ENCODE data around the gene ILDR1.

ILDR1 gene

DNA sequence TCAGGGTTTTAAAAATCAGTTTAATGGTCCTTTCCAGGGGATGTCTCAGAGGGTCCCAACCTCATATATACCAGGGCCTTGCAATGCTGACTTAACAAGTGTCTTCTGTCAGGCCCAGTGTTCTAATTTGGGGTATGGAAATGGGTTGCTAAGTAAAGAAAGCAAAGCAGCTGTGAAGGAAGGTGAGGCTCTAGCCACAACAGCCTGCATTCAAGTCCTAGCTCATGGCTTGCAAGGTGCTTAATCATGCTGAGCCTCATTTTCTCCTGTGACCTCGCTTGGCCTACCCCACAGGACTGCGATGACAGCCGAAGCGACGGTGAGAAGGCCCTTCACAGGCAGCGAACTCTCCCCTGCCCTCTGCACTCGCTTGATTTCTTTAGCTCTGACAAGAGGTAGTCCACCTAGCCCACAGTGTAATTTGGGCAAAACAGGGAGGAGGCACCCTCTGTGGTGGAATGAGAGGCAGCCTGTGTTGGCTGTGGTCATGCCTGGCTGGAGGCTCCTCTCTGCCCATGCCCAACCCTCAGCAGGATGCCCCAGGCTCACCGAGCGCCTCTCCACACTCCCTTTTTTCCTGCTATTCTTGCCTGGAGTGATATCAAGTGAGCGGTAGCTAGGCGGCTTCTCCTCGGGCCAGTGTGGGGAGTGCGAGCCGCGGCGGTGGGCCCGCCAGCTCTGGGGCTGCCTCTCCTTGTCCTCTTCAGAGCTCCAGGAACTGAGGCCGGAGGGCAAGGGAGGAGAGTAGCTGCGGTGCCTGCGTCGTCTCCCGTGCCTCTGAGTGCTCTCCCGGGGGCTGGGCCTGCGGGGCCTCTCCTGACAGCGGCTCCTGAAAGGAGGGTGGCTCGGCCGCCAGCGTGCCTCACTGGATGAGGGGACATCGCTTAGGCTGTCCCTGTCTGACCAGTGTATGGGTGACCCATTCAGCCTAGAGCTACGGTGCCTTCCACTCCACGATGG lies 29.2 kb downstream of the ILDR1 start:
- DNase-seq (ENCODE audit: low spot score) = no peak

DNA sequence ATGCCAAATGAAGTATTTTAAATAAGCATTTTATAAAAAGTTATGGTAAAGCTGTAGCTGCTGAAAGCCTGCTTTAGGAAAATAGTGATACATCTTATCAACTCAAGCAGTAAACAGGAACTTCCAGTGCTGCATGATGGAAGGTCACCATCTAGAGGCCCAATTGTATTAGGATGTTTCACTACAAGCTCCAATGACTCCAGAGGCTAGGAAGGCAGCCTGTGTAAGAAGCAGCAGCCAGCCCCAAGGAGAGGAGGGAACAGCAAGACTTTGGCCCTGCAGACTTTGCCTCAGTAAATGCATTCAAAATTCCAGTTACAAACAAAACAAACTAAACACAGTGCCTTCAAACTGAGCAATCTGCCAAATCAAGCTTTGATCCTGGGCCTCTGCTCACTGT lies 32.1 kb downstream of the ILDR1 start:
- DNase-seq (ENCODE audit: low spot score) = peak; percentile 34

DNA sequence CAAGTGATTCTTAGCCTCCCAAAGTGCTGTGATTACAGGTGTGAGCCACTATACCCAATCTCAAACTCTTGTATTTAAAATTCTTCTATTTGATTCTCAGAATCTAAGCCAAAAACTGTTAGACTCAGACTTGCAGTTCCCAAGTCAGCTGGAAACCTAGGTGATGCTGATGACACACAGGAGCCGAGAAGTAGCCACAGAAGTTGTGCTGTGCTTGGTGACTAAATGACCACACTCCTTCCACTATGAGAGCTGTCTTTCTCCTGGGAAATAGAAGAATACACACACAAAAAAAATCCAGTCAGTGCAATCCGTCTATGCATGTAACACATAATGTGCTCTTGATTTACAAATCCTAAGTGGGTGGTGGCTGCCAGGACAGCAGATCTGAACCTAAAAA lies 33.9 kb downstream of the ILDR1 start:
- peak; percentile 19 for DNase-seq (ENCODE audit: low spot score)

DNA sequence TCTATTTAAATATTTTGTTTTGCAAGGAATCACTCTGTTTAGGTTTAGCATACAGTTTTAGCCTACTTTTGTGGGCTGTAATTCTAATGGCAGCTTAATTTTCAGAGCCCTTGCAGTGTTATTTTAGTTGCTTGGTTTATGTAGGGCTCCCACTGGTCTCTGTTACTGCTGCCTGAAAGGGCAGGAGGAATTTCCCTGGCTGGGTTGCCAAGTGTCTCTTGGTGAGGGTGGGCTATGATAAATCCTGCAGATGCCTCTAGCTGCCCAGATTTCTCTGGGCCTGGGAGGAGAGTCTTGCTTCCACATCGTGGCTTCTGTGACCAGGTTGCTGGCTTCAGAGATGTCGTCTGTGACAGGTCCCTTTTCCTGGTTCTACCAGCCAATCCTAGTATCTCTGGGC lies 36.2 kb downstream of the ILDR1 start:
- no peak for DNase-seq (ENCODE audit: low spot score)

DNA sequence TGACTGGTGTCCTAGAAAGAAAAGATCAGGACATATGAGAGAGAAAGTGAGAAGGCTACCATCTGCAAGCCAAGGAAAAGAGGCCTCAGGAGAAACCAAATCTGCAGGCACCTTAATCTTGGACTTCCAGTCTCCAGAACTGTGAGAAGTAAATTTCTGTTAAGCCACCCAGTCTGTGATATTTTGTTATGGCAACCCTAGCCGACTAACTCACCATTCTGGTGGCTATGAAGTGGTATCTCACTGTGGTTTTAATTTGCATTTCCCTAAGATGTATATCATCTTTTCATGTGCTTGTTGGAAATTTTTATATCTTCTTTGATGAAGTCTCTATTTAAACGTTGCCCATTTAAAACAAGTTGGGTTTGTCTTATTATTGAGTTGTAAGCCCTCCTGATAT lies 40.6 kb downstream of the ILDR1 start:
- no peak for DNase-seq (ENCODE audit: low spot score)

DNA sequence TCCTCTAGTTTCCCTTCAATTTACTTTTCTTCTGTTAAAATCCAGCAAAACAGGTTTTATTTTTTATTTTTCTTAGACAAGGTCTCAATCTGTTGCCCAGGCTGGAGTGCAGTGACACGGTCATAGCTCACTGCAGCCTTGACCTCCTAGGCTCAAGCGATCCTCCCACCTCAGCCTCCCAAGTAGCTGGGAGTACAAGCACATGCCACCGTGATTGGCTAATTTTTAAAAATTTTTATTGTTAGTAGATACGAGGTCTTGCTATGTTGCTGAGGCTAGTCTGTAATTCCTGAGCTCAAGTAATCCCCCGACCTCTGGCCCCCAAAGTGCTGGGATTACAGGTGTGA lies 41.6 kb downstream of the ILDR1 start:
- no peak for DNase-seq (ENCODE audit: low spot score)

DNA sequence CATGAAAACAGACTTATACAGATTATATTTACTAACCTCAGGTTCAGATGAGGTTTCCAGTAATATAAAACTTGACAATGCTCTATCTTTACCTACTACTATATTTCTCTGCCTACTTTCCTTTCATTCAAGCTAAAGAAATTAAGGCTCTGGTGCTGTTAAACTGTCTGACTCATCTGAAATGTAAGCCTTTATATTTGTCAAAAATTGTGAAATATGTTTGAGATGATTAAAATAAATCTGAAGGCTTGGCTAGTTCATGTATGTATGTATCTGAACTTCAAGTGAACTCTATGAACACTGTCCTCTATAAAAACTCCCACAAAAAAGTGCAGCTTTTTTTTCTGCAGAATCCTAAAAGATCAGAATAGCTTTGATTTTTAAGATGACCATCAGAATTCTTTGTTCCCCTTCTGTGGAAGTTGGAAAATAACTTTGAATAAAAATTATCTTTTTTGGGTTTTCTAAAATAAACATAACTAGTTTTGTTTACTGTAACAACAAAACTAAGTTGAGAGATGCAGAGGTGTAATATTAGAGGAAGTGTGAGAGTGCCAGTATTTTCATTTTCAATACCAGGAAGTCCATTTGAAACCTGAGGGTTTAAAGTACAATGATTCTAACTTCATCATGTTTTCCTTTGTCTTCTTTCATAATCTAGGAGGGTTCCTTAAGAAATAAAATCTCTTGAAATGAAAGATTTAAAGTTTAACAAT lies 42.2 kb downstream of the ILDR1 start:
- DNase-seq (ENCODE audit: low spot score) = no peak

DNA sequence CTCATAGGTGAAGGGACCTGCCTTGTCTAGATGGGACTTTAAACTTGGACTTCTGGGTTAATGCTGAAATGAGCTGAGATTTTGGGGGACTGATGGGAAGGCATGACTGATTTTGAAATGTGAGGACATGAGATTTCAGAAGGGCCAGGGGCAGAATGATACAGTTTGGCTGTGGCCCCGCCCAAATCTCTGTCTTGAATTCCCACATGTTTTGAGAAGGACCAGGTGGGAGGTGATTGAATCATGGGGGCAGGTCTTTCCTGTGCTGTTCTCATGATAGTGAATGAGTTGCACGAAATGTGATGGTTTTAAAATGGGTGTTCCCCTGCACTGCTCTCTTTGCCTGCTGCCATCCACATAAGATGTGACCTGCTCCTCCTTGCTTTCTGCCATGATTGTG lies 42.8 kb downstream of the ILDR1 start:
- no peak for DNase-seq (ENCODE audit: low spot score)

DNA sequence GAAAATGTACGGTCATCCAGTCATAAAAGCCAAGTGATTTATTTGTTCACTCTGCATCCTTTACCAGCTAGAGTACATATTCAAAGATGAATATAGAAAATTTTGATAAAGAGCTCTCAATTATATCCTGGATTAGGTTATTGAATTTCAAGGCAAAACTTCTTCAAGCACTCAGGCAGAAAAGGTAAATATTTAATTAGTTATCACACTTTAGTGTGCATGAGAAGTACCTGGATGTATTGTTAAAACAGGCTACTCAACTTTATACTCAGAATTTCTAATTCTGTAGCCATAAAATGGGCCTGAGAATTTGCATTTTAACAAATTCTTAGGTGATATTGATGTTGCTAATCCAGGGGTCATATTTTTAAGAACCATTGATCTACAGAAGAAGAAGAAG lies 45.3 kb downstream of the ILDR1 start:
- DNase-seq (ENCODE audit: low spot score) = no peak

DNA sequence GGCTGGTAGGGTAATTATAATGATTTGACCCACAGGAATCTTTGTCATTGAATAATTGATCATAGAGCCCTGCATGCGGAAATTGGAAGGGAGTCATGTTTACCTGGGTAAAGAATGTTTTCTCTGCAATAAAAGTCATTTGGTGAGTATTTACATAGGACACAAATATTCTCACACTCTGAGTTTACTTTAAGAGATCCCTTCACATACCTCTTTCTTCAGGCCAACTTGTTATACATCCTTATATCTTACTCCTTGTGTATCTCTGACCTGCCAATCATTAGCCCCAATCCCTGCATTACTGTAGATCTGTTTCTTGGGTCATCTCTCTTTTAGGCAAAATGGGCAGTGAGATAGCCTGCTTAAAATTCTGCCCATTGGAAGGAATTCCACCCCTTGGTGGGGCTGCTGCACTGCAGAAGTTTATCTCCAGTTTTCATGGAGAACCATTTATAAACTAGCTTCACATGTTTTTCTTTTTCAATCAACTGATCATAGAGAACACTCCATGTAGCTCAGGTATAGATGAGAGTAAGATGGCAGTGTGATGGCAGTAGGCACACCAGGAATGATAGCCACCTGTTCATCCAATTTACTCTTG lies 46.2 kb downstream of the ILDR1 start:
- no peak for DNase-seq (ENCODE audit: low spot score)

DNA sequence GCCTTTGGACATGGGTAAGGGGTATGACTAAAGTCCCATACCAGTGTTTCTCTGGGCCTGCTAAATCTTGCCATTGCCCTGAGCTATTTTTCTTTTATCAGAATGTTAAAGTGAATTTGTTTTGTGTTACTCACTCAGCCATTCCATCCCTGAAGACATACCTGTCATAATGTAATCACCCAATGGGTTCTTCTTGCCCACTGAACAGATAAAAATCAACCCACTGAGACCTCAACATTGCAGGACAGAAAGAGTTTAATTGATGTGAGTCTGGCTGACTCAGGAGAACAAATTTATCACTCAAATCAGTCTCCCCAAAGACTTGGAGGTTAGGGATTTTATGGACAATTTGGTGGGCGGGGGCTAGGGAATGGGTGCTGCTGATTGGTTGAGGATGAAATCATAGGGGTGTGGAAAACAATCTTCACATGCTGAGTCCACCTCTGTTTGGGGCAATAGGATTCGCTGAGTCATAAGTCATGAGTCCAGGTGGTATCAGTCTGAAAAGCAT lies 47.4 kb downstream of the ILDR1 start:
- DNase-seq (ENCODE audit: low spot score) = peak; percentile 4

DNA sequence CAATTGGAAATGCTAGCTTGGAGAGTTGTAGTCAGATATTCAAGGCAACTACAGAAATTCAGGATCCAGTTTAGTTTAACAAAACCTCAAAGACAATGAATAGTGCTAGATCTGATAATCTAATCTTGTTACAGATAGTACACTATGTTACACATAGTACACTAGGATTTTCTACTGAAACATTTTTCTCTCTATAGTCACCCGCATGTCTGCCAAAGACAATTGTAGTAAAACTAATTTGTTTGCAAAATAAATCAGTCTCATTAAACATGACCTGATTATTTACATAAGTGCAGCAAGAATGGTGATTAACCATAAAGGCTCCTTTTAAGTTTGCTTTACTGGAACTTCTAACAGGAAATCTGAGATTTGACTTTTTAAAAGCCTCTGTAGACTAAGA lies 52.0 kb downstream of the ILDR1 start:
- no peak for DNase-seq (ENCODE audit: low spot score)

DNA sequence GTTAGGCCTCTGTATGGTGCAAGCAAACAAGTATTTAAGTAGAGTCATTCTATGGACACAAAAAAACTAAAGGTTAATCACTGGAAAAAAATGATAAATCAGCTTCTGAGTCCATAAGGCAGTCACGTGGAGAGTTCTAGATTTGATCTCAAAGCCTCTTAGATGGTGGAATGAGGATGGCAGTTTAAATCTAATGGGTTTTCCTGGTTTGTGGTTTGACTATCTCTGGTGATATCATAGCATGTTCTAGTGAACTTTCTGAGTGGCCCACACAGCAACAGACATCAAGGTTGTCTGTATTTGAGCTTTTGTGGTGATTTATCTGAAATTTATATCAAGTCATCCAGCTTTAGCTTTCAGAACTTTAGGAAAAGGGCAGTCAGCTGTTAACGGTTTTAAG lies 52.4 kb downstream of the ILDR1 start:
- no peak for DNase-seq (ENCODE audit: low spot score)

DNA sequence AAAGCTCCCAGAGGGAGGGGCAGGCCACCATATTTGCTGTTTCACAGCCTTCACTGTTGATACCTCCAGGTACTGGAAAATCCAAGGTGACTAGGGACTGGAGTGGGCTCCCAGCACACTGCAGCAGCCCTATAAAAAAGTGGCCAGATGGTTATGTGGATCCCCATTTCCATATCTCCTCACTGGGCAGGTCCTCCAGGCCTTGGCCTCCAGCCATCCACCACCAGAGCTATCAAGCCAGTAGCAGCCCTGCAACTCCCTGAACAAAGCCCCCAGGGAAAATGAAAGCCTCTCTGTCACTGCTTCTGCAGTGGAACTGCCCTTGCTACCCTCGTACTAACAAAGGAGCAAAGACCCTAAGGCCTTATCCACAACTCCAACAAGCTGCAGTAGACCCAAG lies 58.4 kb downstream of the ILDR1 start:
- DNase-seq (ENCODE audit: low spot score) = no peak

DNA sequence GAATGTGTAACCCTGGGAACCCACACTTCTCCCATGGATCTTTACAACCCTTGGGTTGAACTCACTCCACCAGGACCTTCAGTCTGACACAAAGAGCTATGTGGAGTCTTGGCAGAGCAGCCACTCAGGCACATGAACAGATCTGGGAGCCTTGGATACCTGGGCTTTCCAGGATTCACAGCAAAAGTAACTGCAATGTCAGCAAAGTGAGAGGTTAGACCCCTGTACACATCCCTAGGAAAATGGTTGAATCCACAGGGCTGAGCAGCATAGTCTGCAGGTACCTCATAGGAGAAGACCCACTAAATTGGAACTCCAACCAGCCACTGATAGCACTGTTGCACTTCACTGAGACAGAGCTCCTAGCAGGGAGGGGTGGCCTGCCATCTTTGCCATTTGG lies 59.6 kb downstream of the ILDR1 start:
- no peak for DNase-seq (ENCODE audit: low spot score)

DNA sequence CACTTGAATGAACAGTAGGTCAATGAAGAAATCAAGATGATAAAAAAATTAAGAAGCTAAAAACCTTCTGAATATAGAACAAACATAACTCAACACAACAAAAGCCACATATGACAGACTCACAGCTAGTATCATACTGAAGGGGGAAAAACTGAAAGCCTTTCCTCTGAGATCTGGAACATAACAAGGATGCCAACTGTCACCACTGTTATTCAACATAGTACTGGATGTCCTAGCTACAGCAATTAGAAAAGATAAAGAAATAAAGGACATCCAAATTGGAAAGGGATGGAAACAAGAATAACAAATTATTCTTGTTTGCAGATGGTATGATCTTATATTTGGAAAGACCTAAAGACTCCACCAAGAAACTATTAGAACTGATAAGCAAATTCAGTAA lies 60.8 kb downstream of the ILDR1 start:
- no peak for DNase-seq (ENCODE audit: low spot score)

DNA sequence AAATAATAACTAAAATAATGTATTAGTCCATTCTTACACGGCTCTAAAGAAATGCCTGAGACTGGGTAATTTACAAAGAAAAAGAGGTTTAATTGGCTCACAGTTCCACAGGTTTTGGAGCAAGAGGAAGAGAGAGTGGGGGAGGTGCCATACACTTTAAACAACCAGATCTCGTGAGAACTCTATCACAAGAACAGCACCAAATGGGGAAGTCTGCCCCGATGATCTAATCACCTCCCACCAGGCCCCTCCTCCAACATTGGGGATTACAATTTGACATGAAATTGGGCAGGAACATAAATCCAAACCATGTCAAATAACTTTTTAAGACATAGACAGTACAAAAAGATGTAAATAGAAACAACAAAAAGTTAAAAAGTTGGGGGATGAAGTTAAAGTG lies 63.2 kb downstream of the ILDR1 start:
- DNase-seq (ENCODE audit: low spot score) = no peak

DNA sequence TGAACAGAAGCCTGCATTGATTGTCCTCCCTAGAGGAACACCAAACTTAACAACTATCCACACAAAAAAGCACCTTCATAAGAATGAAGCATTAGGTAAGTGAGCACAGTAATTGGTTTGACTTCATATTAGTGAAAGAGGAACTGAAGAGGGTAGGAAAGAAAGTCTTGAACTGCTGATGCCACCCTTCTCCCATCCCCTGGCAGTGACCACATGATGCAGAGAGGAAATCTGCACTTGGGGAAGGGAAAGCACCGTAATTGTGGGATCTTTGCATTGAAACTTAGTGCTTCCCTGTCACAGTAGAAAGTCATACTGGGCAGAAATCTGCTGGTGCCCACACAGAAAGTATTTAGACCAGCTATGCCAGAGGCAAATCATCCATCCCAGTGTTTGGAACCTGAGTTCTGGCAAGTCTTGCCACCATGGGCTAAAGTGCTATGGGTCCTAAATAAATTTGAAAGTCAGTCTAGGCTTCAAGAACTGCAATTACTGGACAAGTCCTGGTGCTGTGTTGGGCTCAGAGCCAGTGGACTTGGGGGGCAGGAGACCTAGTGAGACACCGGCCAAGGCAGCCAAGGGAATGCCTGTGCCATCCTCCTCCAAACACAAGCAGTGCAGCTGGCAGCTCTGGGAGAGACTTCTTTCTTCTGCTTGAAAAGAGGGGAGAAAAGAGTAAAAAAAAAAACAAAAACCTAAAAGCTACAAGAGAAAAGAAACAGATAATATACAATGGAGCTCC lies 64.2 kb downstream of the ILDR1 start:
- no peak for DNase-seq (ENCODE audit: low spot score)

DNA sequence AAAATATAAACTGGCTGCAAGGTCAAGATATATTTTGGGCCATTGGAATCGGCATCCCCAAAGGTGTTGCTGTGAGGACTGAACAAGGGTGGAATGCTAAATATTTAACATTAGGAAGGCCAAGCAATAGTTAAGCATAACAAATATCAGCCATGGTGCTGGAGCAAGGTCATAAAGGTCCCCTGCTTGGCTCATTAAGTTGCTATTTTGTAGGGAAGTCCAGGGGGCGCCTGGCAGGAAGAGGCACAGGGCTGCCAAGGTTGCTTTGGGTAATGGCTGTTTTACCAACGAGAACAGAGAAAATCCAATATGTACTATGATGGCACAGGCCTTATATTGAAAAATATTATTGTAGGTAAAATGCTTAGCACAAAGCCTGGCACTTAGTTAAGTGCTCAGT lies 65.7 kb downstream of the ILDR1 start:
- no peak for DNase-seq (ENCODE audit: low spot score)

DNA sequence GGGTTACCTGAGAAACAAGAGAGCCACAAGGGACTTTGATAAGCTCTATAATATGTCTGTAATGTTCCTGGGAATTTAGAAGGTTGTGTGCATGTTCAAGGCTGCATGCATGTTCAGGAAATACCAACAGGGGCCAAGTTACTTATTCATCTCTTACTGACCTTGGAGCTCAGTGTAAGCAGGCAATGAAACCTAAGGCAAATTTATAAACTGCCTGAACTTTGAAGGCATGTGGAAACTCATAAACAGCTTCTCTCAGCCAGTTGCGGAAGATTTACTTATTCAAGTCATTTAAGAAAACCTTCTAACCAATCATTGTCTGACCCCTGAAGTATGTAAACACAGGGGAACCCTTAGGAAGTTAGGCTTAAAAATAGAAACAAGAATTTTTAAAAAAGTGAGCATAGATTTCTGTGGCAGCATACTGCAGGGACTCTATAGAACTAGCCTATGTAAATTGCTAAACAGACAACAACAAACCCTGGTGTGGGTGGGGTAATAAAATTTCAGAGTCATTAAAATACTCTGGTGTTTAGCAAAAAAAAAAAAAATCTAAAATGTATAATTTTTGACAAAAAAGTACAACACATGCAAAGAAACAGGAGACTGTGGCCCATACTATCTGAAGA lies 70.6 kb downstream of the ILDR1 start:
- no peak for DNase-seq (ENCODE audit: low spot score)

DNA sequence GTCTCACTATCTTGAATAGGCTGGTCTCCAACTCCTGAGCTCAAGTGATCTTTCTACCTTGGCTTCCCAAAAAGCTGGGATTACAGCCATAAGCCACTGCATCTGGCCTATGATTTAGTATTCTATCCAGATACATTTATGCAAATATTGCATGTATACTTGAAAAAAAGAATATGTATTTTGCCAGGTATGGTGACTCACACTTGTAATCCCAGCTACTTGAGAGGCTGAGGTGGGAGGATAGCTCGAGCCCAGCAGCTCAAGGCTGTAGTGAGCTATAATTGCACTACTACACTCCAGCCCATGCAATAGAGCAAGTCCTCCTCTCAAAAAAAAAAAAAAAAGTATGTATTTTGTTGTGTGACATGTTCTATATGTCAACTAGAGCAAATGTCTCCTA lies 73.4 kb downstream of the ILDR1 start:
- DNase-seq (ENCODE audit: low spot score) = no peak

DNA sequence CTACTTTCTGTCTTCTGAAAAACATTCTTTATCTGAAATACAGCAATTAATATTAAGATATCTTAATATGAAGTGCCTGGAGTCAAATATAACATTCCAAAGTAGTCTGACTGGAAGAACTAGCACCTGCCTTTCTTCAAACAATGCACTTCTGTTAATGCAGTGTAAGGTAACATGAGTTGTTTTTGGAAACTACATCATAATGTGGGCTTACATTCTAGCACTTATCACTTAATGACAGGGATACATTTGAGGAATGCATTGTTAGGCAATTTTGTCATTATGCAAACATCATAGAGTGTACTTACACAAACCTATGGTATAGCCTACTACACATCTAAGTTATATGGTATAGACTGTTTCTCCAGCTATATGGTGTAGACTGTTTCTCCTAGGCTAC lies 78.6 kb downstream of the ILDR1 start:
- DNase-seq (ENCODE audit: low spot score) = no peak

Measured in RKO (cell line).